H54 (cell line): ENCODE results near the gene MARCKSL1.
"Not testable (repeated sequence)": the region's sequence is repeated elsewhere in the genome, so short reads cannot be mapped to it uniquely, and the experiment has no call there.

ENCODE experiments used
- DNase-seq: peaks from one replicate; pipeline ENCODE4 v3.0.0; 2011; ENCODE audit warnings: low spot score, mixed read lengths; ENCODE audit not compliant: insufficient read length
- FAIRE-seq: peaks from 3 replicates; lab custom pipeline; 2011; peaks lifted over from hg19 to GRCh38; lab: Jason Lieb, UNC
- POLR2A ChIP-seq: IDR thresholded peaks from 2 replicates; pipeline ENCODE4 v1.6.1; 2011; ENCODE audit warnings: low read depth, mild to moderate bottlenecking, low read length

MARCKSL1 gene

GRCh38 chr1:32361308-32361673 lies 25.3 kb upstream of the MARCKSL1 start:
- DNase-seq (no peak), FAIRE-seq (no peak)
- TF ChIP-seq POLR2A: no peak

- no peak for TF ChIP-seq POLR2A
- DNase-seq (no peak), FAIRE-seq (no peak)
Measured at GRCh38 chr1:32358435-32358834, 22.4 kb upstream of the MARCKSL1 start.

- TF ChIP-seq POLR2A: no peak
- FAIRE-seq (no peak), DNase-seq (no peak)
Measured at GRCh38 chr1:32357614-32358013, 21.6 kb upstream of the MARCKSL1 start.

GRCh38 chr1:32356478-32356877 lies 20.4 kb upstream of the MARCKSL1 start:
- DNase-seq (no peak), FAIRE-seq (no peak)
- TF ChIP-seq POLR2A: no peak

GRCh38 chr1:32355778-32356177 lies 19.7 kb upstream of the MARCKSL1 start:
- FAIRE-seq, DNase-seq: not testable (repeated sequence)

- no peak for TF ChIP-seq POLR2A
- FAIRE-seq (no peak), DNase-seq (no peak)
Measured at GRCh38 chr1:32353886-32354570, 18.0 kb upstream of the MARCKSL1 start.

GRCh38 chr1:32353431-32353830 lies 17.4 kb upstream of the MARCKSL1 start:
- no peak for TF ChIP-seq POLR2A
- no peak for FAIRE-seq

GRCh38 chr1:32352831-32353383 lies 16.9 kb upstream of the MARCKSL1 start:
- TF ChIP-seq POLR2A: no peak
- FAIRE-seq (no peak), DNase-seq (no peak)

More at GRCh38 chr1:32353431-32353830, 17.4 kb upstream of the MARCKSL1 start:
- no peak for DNase-seq

- TF ChIP-seq POLR2A: no peak
- no peak for FAIRE-seq
- DNase-seq: no peak
Measured at GRCh38 chr1:32352239-32352745, 16.3 kb upstream of the MARCKSL1 start.

- no peak for FAIRE-seq
- peak; percentile 70 for TF ChIP-seq POLR2A
- DNase-seq: peak; percentile 91
Measured at GRCh38 chr1:32351399-32352238, 15.6 kb upstream of the MARCKSL1 start.

- FAIRE-seq (no peak), DNase-seq (peak; percentile 57)
- TF ChIP-seq POLR2A: no peak
Measured at GRCh38 chr1:32350785-32351398, 14.9 kb upstream of the MARCKSL1 start.

- FAIRE-seq (peak; percentile 20), DNase-seq (peak; percentile 71)
- TF ChIP-seq POLR2A: no peak
Measured at GRCh38 chr1:32349211-32349708, 13.2 kb upstream of the MARCKSL1 start.

- DNase-seq (no peak), FAIRE-seq (no peak)
- TF ChIP-seq POLR2A: no peak
Measured at GRCh38 chr1:32346532-32347157, 10.6 kb upstream of the MARCKSL1 start.
